ENCODE results near the gene TELO2. TPM values are rescaled to one million over a fixed set of nuclear protein-coding genes. Genes with fewer than 3 reads are reported as not detected.

Gene TELO2
- total and polyA plus RNA-seq, 12 donors, result 14.5 to 50.5 (median 20.8) TPM

GRCh38 chr16:1455190-1456171 lies 37.7 kb upstream of the TELO2 start:
- H3K9me3 ChIP-seq, result no peaks in the 10 kb centered on the region
- no peak overlapping the region for H3K27ac ChIP-seq
- no peaks in the 10 kb centered on the region for H3K4me1 ChIP-seq
- intact Hi-C loops (cut with DNase I), result no loop called here
- DNase-seq, result no peak
- H3K4me3 ChIP-seq, result no peak overlapping the region
- ATAC-seq, result no peak
- WGBS, 2 donors, result 94 to 95% methylated on average over 40 to 41 of the region's 41 CpGs
- H3K27me3 ChIP-seq, result no peaks in the 10 kb centered on the region
- peaks cover 0 to 93% (median 66%) of the 10 kb centered on the region in 9 donors for H3K36me3 ChIP-seq
- no peak for TF ChIP-seq CTCF (IDR thresholded peaks at IDR 0.05)

- WGBS, 2 donors, result 90 to 92% methylated on average over 16 of the region's 16 CpGs
- Histone ChIP-seq H3K27me3 (no peaks in the 10 kb centered on the region), H3K4me1 (no peaks in the 10 kb centered on the region), H3K27ac (no peak overlapping the region), H3K36me3 (peaks cover 0 to 91% (median 69%) of the 10 kb centered on the region in 9 donors), H3K4me3 (no peak overlapping the region), H3K9me3 (no peaks in the 10 kb centered on the region)
- ATAC-seq, result no peak
- intact Hi-C loops (cut with DNase I), result no loop called here
- no peak for DNase-seq
- TF ChIP-seq CTCF (IDR thresholded peaks at IDR 0.05), result no peak
Observed at GRCh38 chr16:1456951-1457350, 36.2 kb upstream of the TELO2 start.

GRCh38 chr16:1457489-1458245 lies 35.5 kb upstream of the TELO2 start:
- peak in 1 of 2 donors; percentile 8 for DNase-seq
- intact Hi-C loops (cut with DNase I), result no loop called here
- no peak overlapping the region for H3K27ac ChIP-seq
- no peak overlapping the region for H3K4me3 ChIP-seq
- TF ChIP-seq CTCF (IDR thresholded peaks at IDR 0.05), result no peak
- 90 to 91% methylated on average over 42 of the region's 42 CpGs for WGBS, 2 donors
- no peaks in the 10 kb centered on the region for H3K9me3 ChIP-seq
- peaks cover 0 to 85% (median 62%) of the 10 kb centered on the region in 9 donors for H3K36me3 ChIP-seq
- H3K27me3 ChIP-seq, result no peaks in the 10 kb centered on the region
- no peaks in the 10 kb centered on the region for H3K4me1 ChIP-seq
- ATAC-seq, result peak in 1 of 8 donors; percentile 10

- intact Hi-C loops (cut with DNase I), result no loop called here
- Histone ChIP-seq H3K27me3 (no peaks in the 10 kb centered on the region), H3K9me3 (no peaks in the 10 kb centered on the region), H3K4me3 (no peak overlapping the region), H3K27ac (no peak overlapping the region), H3K4me1 (no peaks in the 10 kb centered on the region), H3K36me3 (peaks cover 0 to 85% (median 54%) of the 10 kb centered on the region in 9 donors)
- no peak for TF ChIP-seq CTCF (IDR thresholded peaks at IDR 0.05)
- ATAC-seq (no peak), DNase-seq (no peak)
- 93 to 96% methylated on average over 26 of the region's 26 CpGs for WGBS, 2 donors
Observed at GRCh38 chr16:1458336-1458976, 34.7 kb upstream of the TELO2 start.
